Left ventricle myocardium inferior (tissue), 1 donor: ENCODE measurements around the gene INKA1. TPM values are rescaled to one million over a fixed set of nuclear protein-coding genes. Genes with fewer than 3 reads are reported as not detected.
A peak's percentile ranks its signal among the peaks of the same experiment; 100 is the strongest.

ENCODE experiments used
- DNase-seq: peaks from one replicate; pipeline ENCODE4 v3.0.0-alpha.2; 2020
- H3K27ac ChIP-seq: fragments of 200-600 bp; replicated peaks from 2 replicates; pipeline ENCODE4 v1.8.0; 2021
- H3K27me3 ChIP-seq: fragments of 200-600 bp; 2 replicates; pipeline ENCODE4 v1.8.0; 2021; ENCODE audit warnings: low read depth
- H3K36me3 ChIP-seq: fragments of 200-600 bp; 2 replicates; pipeline ENCODE4 v1.8.0; 2021
- H3K4me1 ChIP-seq: fragments of 200-600 bp; 2 replicates; pipeline ENCODE4 v1.8.0; 2021
- H3K4me3 ChIP-seq: fragments of 200-600 bp; 2 replicates; pipeline ENCODE4 v1.8.0; 2021; ENCODE audit warnings: mild to moderate bottlenecking, moderate library complexity
- H3K9me3 ChIP-seq: fragments of 200-600 bp; replicated peaks from 2 replicates; pipeline ENCODE4 v1.8.0; 2021
- CTCF ChIP-seq: fragments of 200-600 bp; IDR thresholded peaks from 2 replicates; pipeline ENCODE4 v1.8.0; 2021; ENCODE audit warnings: antibody characterized with exemption, mild to moderate bottlenecking, borderline replicate concordance
- intact Hi-C: fragments of 100-400 bp; cut with micrococcal nuclease; formaldehyde crosslinking; loops from one replicate; pipeline ENCODE4 v1.11.0; 2022
- total RNA-seq: library from RNA; stranded (reverse); fragmentation: NEBNext Ultra II Directional; extraction: Animal tissue kit (Norgen Biotek cat#: 25700); gene quantifications from one replicate; pipeline ENCODE4 v1.2.1, GENCODE V29; 2021
- donor health status: DM: no; HTN: yes; CAD: no; lungs with severe emphysema.

INKA1 gene
- total RNA-seq, 1 donor from 2014 or later, result 2.3 TPM

- intact Hi-C loops, result no loop called here
- Histone ChIP-seq H3K4me1 (no peaks in the 10 kb centered on the region), H3K27me3 (no peaks in the 10 kb centered on the region), H3K9me3 (no peaks in the 10 kb centered on the region), H3K27ac (no peak overlapping the region), H3K4me3 (no peak overlapping the region), H3K36me3 (no peaks in the 10 kb centered on the region)
- TF ChIP-seq CTCF, result no peak
- no peak for DNase-seq
Measured at GRCh38 chr3:49831341-49831740, 28.3 kb downstream of the INKA1 start.

GRCh38 chr3:49839193-49839809 is 36.2 kb downstream of the INKA1 start:
- Histone ChIP-seq H3K9me3 (no peaks in the 10 kb centered on the region), H3K27me3 (no peaks in the 10 kb centered on the region), H3K27ac (peak overlapping the region; percentile 77), H3K36me3 (no peaks in the 10 kb centered on the region), H3K4me1 (peaks cover 43% of the 10 kb centered on the region), H3K4me3 (peak overlapping the region; percentile 35)
- DNase-seq, result peak; percentile 86
- peak; percentile 95 for TF ChIP-seq CTCF
- intact Hi-C loops, result no loop called here

GRCh38 chr3:49840388-49840787 is 37.3 kb downstream of the INKA1 start:
- Histone ChIP-seq H3K9me3 (no peaks in the 10 kb centered on the region), H3K36me3 (no peaks in the 10 kb centered on the region), H3K4me1 (peaks cover 43% of the 10 kb centered on the region), H3K27me3 (no peaks in the 10 kb centered on the region), H3K27ac (peak overlapping the region; percentile 42), H3K4me3 (no peak overlapping the region)
- no peak for TF ChIP-seq CTCF
- DNase-seq, result no peak
- intact Hi-C loops, result loop anchor here (5.0 kb wide), 1 partner anchor 38 kb away; the partner anchor contains the start of gene INKA1

- H3K4me1 ChIP-seq, result peaks cover 43% of the 10 kb centered on the region
- H3K4me3 ChIP-seq, result no peak overlapping the region
- DNase-seq, result no peak
- no peaks in the 10 kb centered on the region for H3K36me3 ChIP-seq
- H3K27ac ChIP-seq, result no peak overlapping the region
- TF ChIP-seq CTCF, result peak; percentile 52
- no peaks in the 10 kb centered on the region for H3K9me3 ChIP-seq
- intact Hi-C loops, result loop anchor here (5.0 kb wide), 1 partner anchor 39 kb away; the partner anchor contains the start of gene INKA1
- no peaks in the 10 kb centered on the region for H3K27me3 ChIP-seq
Measured at GRCh38 chr3:49841126-49841696, 38.1 kb downstream of the INKA1 start.

GRCh38 chr3:49841806-49842205 is 38.7 kb downstream of the INKA1 start:
- H3K36me3 ChIP-seq, result no peaks in the 10 kb centered on the region
- no peak for DNase-seq
- H3K4me3 ChIP-seq, result no peak overlapping the region
- H3K9me3 ChIP-seq, result no peaks in the 10 kb centered on the region
- no peaks in the 10 kb centered on the region for H3K27me3 ChIP-seq
- intact Hi-C loops, result loop anchor here (5.0 kb wide), 1 partner anchor 40 kb away; the partner anchor contains the start of gene INKA1
- no peak overlapping the region for H3K27ac ChIP-seq
- no peak for TF ChIP-seq CTCF
- peaks cover 43% of the 10 kb centered on the region for H3K4me1 ChIP-seq
